GM19239 (cell line): Measurements from ENCODE around the gene SPP2.

Source experiments
- DNase-seq: peaks from one replicate; pipeline ENCODE4 v3.0.0; 2011; ENCODE audit warnings: low spot score; ENCODE audit not compliant: insufficient read length
- FAIRE-seq: peaks from 2 replicates; lab custom pipeline; 2011; peaks lifted over from hg19 to GRCh38; lab: Jason Lieb, UNC

SPP2 gene

GRCh38 chr2:234083572-234084348 lies 33.3 kb downstream of the SPP2 start:
- FAIRE-seq: no peak
- no peak for DNase-seq

- DNase-seq (no peak), FAIRE-seq (no peak)
Measured at GRCh38 chr2:234091432-234091879, 41.0 kb downstream of the SPP2 start.

- FAIRE-seq (no peak), DNase-seq (no peak)
Measured at GRCh38 chr2:234091883-234092282, 41.4 kb downstream of the SPP2 start.

- DNase-seq: no peak
- no peak for FAIRE-seq
Measured at GRCh38 chr2:234092344-234092743, 41.8 kb downstream of the SPP2 start.

- no peak for FAIRE-seq
- no peak for DNase-seq
Measured at GRCh38 chr2:234095301-234095700, 44.8 kb downstream of the SPP2 start.

GRCh38 chr2:234096164-234096563 lies 45.7 kb downstream of the SPP2 start:
- no peak for FAIRE-seq

GRCh38 chr2:234098681-234099080 lies 48.2 kb downstream of the SPP2 start:
- no peak for FAIRE-seq
- DNase-seq: no peak

More at GRCh38 chr2:234096164-234096563, 45.7 kb downstream of the SPP2 start:
- DNase-seq: no peak

GRCh38 chr2:234099266-234099665 lies 48.8 kb downstream of the SPP2 start:
- FAIRE-seq (peak; percentile 47), DNase-seq (no peak)

- DNase-seq: no peak
- FAIRE-seq: no peak
Measured at GRCh38 chr2:234100686-234101085, 50.2 kb downstream of the SPP2 start.

- no peak for FAIRE-seq
- DNase-seq: no peak
Measured at GRCh38 chr2:234102112-234102511, 51.6 kb downstream of the SPP2 start.

- no peak for FAIRE-seq
- DNase-seq: no peak
Measured at GRCh38 chr2:234107861-234108260, 57.4 kb downstream of the SPP2 start.

GRCh38 chr2:234109321-234109720 lies 58.8 kb downstream of the SPP2 start:
- no peak for FAIRE-seq
- no peak for DNase-seq

- DNase-seq: no peak
- no peak for FAIRE-seq
Measured at GRCh38 chr2:234110219-234110618, 59.7 kb downstream of the SPP2 start.

GRCh38 chr2:234111523-234111922 lies 61.0 kb downstream of the SPP2 start:
- no peak for DNase-seq
- no peak for FAIRE-seq

- DNase-seq: no peak
- peak; percentile 42 for FAIRE-seq
Measured at GRCh38 chr2:234116010-234116409, 65.5 kb downstream of the SPP2 start.

GRCh38 chr2:234121999-234122398 lies 71.5 kb downstream of the SPP2 start:
- FAIRE-seq (no peak), DNase-seq (no peak)

- DNase-seq (no peak), FAIRE-seq (no peak)
Measured at GRCh38 chr2:234125451-234126145, 75.1 kb downstream of the SPP2 start.

GRCh38 chr2:234126146-234126470 lies 75.6 kb downstream of the SPP2 start:
- FAIRE-seq (no peak), DNase-seq (no peak)
